Measurements from ENCODE around the gene ZNRF3. TPM values are rescaled to one million over a fixed set of nuclear protein-coding genes. Genes with fewer than 3 reads are reported as not detected.

ZNRF3 gene
- total and polyA plus RNA-seq, 4 donors = 3.5 to 10.2 (median 6.9) TPM

GRCh38 chr22:29048822-29049654, 165.7 kb downstream of the ZNRF3 start:
- H3K9me3 ChIP-seq (ENCODE audit: control insufficient read depth in 4 of 4, insufficient read depth in 3 of 4, low read length in 3 of 4) = no peaks in the 10 kb centered on the region
- H3K27ac ChIP-seq (ENCODE audit: low read depth in 1 of 2, low read length in 1 of 2) = no peak overlapping the region
- H3K9ac ChIP-seq (ENCODE audit: insufficient read depth in 1 of 2, low read length in 2 of 2) = no peak overlapping the region
- H3K36me3 ChIP-seq (ENCODE audit: control insufficient read depth in 4 of 4, insufficient read depth in 4 of 4, low read length in 4 of 4) = peaks cover 3 to 36% (median 18%) of the 10 kb centered on the region in 4 donors
- no peak for TF ChIP-seq CTCF (IDR thresholded peaks at IDR 0.05; ENCODE audit: control extremely low read depth, extremely low read depth)
- WGBS, 2 donors = 94 to 98% methylated on average over 31 of the region's 31 CpGs
- H3K4me1 ChIP-seq (ENCODE audit: control insufficient read depth in 5 of 5, insufficient read depth in 5 of 5, low read length in 5 of 5) = no peaks in the 10 kb centered on the region
- ATAC-seq (ENCODE audit: insufficient read depth, low FRiP score) = no peak
- no peaks in the 10 kb centered on the region for H3K27me3 ChIP-seq (ENCODE audit: control insufficient read depth in 3 of 3, insufficient read depth in 3 of 3, low read length in 2 of 3)
- H3K4me3 ChIP-seq = no peak overlapping the region
- DNase-seq = no peak

- Histone ChIP-seq H3K4me1 (ENCODE audit: control insufficient read depth in 5 of 5, insufficient read depth in 5 of 5, low read length in 5 of 5) (no peaks in the 10 kb centered on the region), H3K4me3 (no peak overlapping the region), H3K9me3 (ENCODE audit: control insufficient read depth in 4 of 4, insufficient read depth in 3 of 4, low read length in 3 of 4) (no peaks in the 10 kb centered on the region), H3K9ac (ENCODE audit: insufficient read depth in 1 of 2, low read length in 2 of 2) (no peak overlapping the region), H3K27ac (ENCODE audit: low read depth in 1 of 2, low read length in 1 of 2) (no peak overlapping the region), H3K36me3 (ENCODE audit: control insufficient read depth in 4 of 4, insufficient read depth in 4 of 4, low read length in 4 of 4) (peaks cover 3 to 34% (median 17%) of the 10 kb centered on the region in 4 donors), H3K27me3 (ENCODE audit: control insufficient read depth in 3 of 3, insufficient read depth in 3 of 3, low read length in 2 of 3) (no peaks in the 10 kb centered on the region)
- DNase-seq (no peak), ATAC-seq (ENCODE audit: insufficient read depth, low FRiP score) (no peak)
- no peak for TF ChIP-seq CTCF (IDR thresholded peaks at IDR 0.05; ENCODE audit: control extremely low read depth, extremely low read depth)
- WGBS, 2 donors = 94% methylated on average over 38 of the region's 38 CpGs
These were observed 166.4 kb downstream of the ZNRF3 start for GRCh38 chr22:29049655-29050263.

GRCh38 chr22:29050457-29050856, 167.1 kb downstream of the ZNRF3 start:
- Histone ChIP-seq H3K4me3 (no peak overlapping the region), H3K36me3 (ENCODE audit: control insufficient read depth in 4 of 4, insufficient read depth in 4 of 4, low read length in 4 of 4) (peaks cover 3 to 32% (median 16%) of the 10 kb centered on the region in 4 donors), H3K9ac (ENCODE audit: insufficient read depth in 1 of 2, low read length in 2 of 2) (no peak overlapping the region), H3K4me1 (ENCODE audit: control insufficient read depth in 5 of 5, insufficient read depth in 5 of 5, low read length in 5 of 5) (peaks cover 0 to 3% (median 0%) of the 10 kb centered on the region in 5 donors), H3K27ac (ENCODE audit: low read depth in 1 of 2, low read length in 1 of 2) (no peak overlapping the region), H3K27me3 (ENCODE audit: control insufficient read depth in 3 of 3, insufficient read depth in 3 of 3, low read length in 2 of 3) (no peaks in the 10 kb centered on the region), H3K9me3 (ENCODE audit: control insufficient read depth in 4 of 4, insufficient read depth in 3 of 4, low read length in 3 of 4) (no peaks in the 10 kb centered on the region)
- DNase-seq (no peak), ATAC-seq (ENCODE audit: insufficient read depth, low FRiP score) (no peak)
- WGBS, 2 donors = 95 to 97% methylated on average over 23 to 24 of the region's 24 CpGs
- no peak for TF ChIP-seq CTCF (IDR thresholded peaks at IDR 0.05; ENCODE audit: control extremely low read depth, extremely low read depth)

Measured in lung (tissue), 12 donors.